Sciatic nerve (tissue), 2 donors: ENCODE results near the gene EPAS1. TPM values are rescaled to one million over a fixed set of nuclear protein-coding genes. Genes with fewer than 3 reads are reported as not detected.

Experiments used
- ATAC-seq: fragments of 200-7000 bp; cut with Tn5 transposase; one replicate; pipeline ENCODE4 v1.9.1; 2020; ENCODE audit warnings: mild to moderate bottlenecking, moderate library complexity
- DNase-seq: peaks from one replicate; pipeline ENCODE4 v3.0.0-alpha.2; 2020; ENCODE audit warnings: low spot score
- intact Hi-C: fragments of 100-400 bp; cut with DNase I; formaldehyde crosslinking; loops from one replicate; pipeline ENCODE4 v1.14.2; 2022
- total RNA-seq: library from RNA; stranded (reverse); fragmentation: NEBNext Ultra II Directional; extraction: Animal tissue kit (Norgen Biotek cat#: 25700); gene quantifications from one replicate; pipeline ENCODE4 v1.2.1, GENCODE V29; 2021
- donor health status: DM: no; HTN: no; CAD: no.
- donor health status: DM: no; HTN: no; CAD: no.

EPAS1 gene
- total RNA-seq, 1 donor from 2014 or later = 270 TPM

DNA sequence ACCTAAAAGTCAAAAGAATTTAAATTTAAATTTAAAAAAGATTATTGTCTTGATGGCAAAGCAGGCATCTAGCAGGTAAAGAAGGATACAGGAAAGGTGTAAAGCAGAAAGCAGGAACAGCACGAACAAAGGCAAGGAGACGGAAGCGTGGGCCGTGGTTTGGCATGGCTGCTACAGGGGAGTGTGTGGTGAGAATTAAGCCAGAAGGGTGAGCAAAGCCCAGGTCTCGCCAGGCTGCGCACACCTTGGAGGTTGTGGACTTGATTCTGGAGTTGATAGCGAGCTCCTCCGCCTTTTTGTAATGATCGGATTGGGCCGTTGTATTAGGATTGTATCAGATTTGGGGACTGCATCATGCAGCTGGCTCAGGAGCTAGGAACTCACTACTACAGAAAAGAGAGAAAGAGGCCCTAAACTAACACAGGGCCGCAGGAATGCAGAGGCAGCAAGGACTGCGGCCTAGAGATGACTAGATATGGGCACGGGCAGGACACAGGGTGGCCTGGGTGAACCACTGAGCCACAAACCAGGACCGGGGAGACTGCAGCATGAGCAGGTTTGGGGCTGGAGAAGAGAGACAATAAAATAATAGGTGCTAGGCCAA is 110.7 kb downstream of the EPAS1 start:
- intact Hi-C loops = no loop called here
- no peak for DNase-seq
- no peak for ATAC-seq

DNA sequence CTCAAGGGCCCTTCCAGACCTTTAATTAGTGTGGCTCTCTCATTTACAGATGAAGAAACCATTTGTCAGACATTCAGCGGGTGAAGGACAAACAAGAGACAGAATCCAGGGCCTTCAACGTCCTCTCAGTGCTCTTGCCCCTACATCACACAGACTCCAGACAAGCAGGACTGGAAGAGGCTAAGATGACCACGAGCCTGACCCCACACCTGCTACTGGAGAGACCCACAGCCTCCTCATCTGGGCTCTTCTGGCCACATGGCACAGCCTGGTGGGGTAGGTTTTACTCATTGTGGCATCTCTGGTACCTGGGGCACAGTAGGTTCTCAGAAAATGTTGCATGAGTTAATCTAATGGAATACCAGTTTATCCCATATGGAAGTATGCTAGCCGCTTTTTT is 112.5 kb downstream of the EPAS1 start:
- DNase-seq (no peak), ATAC-seq (no peak)
- intact Hi-C loops = no loop called here

DNA sequence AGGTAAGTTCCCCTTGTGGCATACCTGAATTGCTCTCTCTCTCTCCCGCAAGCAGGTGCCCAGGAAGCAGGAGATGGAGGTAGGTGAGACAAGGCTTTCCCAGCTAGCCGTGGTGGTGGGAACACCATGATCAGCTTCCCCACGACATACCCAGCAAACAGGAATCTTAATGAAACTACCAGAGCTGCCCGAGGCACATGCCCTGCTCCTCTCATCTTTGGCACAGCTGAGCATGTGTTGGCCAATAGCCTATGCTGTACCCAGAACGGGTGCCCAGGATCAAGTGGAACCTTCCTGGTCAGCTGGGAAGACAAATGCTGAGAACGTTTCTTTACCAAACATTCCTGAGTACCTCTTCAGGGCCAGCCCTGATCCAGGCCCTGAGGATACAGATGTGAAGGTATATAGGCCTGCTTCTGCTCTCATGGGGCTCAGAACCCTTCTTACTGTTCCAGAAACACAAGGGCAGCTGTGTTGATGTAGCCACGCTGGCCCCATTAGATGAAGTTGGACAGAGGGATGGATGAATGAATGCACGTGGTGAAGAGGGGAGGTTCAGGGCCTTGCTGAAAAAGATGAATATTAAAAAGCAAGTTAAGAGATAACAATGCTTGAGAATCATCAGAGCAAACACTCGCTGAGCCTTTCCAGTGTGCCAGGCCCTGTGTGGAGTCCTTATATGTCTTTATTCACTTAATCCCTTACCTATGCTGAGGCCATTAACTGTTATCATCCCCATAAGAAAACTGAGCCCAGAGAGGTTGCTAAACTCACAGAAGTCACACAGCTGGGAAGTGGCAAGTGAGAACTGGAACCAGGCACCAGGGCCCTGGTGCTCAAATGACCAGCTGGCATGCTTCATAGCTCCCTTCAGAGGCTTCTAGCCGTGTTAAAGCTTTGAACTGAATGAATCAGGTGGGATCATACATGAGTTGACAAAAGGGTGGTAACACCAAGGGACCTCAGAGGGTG is 113.4 kb downstream of the EPAS1 start:
- DNase-seq (no peak), ATAC-seq (no peak)
- intact Hi-C loops = no loop called here

DNA sequence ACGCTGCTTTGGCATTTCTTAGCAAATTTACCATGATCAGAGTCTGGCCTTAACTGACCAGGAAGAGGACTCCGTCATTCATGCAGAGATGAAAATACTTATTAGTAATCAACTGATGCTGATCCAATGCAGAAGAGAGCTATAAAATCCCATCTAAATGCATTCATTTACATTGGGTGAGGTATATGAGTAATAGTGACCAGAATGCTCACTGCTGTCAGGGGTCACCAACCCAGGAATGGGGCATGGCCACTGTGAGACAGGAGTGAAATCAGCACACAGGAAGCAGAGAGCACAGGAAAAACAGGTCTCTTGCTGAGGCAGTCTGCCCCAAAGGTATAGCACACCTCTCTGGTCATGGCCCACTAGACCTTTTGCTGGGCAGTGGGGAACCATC is 114.0 kb downstream of the EPAS1 start:
- intact Hi-C loops = no loop called here
- DNase-seq (no peak), ATAC-seq (no peak)

DNA sequence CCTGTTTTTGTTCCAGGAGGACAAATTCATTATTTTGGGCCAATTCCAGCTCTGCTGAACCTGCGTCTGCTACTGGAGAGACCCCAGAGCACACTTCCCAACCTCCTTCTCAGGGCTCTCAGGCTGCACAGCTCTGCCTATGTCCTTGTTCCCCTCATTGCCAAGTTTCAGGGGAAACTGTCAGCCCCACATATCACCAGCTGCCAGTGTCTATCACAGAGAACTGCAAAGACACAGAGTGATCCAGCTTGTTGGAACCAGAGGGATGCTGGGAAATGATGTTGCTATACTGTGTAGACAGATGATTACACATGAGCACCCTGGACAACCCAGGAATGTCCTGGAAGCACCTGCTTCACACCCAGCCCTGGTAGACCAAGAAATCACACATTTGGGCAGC is 114.8 kb downstream of the EPAS1 start:
- no peak for ATAC-seq
- intact Hi-C loops = no loop called here
- DNase-seq = no peak

DNA sequence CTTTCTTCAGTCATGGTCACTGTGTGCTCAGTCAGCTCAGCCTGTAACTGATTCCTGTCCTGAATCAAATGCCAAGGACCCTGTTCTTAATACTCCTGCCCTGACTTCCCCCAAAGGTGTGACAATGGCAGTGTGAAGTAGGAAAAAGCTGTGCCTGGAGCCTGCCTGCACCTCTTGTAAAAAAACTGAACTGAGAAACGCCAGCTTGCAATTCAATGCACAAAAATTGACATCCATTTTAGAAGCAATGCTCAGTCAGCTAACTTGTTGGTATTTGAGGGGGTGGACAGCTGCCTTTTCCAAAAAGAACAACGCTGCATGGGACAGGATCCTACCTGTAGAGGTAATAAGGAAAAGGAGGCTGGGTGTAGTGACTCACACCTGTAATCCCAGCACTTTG is 115.9 kb downstream of the EPAS1 start:
- intact Hi-C loops = no loop called here
- no peak for ATAC-seq
- no peak for DNase-seq

DNA sequence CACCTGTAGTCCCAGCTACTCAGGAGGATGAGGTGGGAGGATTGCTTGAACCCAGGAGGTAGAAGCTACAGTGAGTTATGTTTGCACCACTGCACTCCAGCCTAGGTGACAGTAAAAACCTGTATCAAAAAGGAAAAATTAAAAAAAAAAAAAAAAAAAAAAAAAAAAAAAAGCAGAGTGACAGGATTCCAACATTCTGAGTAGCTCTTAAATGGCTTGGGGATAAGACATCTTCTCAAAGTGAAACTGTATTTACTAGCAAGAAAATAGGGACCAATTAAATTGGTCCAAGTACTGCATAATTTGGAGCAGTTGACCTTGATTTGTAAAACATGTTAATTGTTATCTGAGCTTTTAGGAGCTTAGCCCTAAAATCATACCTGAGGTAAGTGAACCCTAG is 116.4 kb downstream of the EPAS1 start:
- no peak for DNase-seq
- no peak for ATAC-seq
- intact Hi-C loops = no loop called here

DNA sequence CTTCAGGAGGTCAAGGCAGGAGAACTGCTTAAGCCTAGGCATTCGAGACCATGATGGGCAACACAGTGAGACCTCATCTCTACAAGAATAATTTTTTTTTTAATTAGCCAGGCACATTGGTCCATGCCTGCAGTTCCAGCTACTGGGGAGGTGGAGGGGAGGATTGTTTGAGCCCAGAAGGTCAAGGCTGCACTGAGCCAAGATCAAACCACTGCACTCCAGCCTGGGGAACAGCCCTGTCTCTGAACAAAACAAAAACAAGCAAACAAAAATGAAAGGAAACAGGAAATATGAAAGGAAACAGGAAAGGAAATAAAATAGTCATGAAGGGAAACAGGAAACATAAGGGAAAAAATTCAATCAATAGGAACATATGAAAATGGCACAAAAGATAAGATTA is 117.5 kb downstream of the EPAS1 start:
- DNase-seq (no peak), ATAC-seq (no peak)
- intact Hi-C loops = no loop called here

DNA sequence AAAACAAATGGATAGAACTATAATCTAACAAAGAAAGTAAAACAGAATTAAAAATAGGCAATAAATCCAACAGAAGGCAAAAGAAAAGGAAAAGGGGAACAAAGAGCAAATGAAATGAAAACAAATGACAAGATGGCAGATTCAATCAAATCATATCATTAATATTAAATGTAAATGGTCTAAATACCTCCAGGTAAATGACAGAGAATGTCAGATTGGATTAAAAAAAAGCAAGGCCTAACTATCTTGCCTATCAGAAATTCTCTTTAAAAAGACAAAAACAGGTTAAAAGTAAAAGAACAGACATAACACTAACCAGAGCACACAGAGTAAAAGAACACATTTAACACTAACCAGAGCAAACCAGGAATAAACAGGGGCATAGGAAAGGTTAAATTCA is 119.1 kb downstream of the EPAS1 start:
- intact Hi-C loops = no loop called here
- DNase-seq (no peak), ATAC-seq (no peak)

DNA sequence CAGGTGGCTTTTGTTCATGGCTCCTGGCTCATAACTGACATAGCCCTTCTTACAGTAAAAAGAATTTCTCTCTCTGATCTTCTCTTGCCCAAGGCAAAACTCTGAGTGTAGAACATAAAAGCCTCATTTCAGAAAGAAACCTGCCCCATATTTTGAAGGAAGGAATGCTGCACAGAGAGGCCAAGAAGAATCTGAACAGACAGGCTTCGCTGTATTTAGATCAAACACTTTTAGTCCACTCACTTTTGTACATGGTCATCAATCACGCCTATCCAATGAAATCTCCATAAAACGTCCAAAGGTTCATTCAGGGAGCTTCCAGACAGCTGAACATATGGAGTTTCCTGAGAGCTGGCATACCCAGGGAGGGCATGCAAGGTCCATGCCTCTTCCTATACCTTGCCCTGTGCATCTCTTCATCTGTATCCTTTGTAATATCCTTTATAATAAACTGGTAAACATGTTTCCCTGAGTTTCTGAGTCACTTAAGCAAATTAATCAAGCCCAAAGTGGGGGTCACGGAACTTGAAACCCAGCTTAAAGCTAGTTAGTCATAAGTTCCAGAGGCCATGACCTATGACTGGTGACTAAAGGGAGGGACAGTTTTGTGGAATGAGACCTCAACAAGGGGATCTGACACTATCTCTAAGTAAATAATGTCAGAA is 119.7 kb downstream of the EPAS1 start:
- intact Hi-C loops = no loop called here
- DNase-seq (no peak), ATAC-seq (no peak)

DNA sequence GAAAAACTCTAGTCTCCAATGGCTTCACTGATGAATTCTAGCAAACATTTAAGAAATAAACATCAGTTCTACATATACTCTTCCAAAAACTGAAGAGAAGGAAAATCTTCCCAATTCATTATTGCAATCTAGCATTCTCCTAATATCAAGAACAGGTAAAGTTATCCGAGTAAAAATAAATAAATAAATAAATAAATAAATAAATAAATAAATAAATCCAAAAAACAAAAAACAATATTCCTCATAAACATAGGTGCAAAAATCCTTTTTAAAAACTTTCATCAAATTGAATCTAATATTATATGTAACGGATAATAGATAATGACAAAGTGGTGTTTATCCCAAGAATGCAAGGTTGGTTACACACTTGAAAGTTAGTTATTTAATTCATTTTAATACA is 123.7 kb downstream of the EPAS1 start:
- ATAC-seq (no peak), DNase-seq (no peak)
- intact Hi-C loops = no loop called here

DNA sequence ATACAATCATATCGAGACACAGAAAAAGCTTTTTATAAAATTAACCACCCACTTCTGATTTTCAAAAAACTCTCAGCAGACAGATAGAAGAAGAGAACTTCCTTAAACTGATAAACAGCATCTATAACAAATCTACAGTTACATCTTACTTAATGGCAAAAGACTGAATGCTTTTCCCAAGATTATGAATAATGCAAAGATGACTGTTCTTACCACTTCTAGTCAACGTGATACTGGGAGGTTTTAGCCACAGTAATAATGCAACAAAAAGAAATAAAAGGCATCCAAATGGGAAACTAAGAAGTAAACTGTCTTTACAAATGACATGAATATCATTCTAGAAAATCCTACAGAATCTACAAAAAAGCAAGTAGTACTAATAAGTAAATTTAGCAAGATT is 124.2 kb downstream of the EPAS1 start:
- no peak for ATAC-seq

DNA sequence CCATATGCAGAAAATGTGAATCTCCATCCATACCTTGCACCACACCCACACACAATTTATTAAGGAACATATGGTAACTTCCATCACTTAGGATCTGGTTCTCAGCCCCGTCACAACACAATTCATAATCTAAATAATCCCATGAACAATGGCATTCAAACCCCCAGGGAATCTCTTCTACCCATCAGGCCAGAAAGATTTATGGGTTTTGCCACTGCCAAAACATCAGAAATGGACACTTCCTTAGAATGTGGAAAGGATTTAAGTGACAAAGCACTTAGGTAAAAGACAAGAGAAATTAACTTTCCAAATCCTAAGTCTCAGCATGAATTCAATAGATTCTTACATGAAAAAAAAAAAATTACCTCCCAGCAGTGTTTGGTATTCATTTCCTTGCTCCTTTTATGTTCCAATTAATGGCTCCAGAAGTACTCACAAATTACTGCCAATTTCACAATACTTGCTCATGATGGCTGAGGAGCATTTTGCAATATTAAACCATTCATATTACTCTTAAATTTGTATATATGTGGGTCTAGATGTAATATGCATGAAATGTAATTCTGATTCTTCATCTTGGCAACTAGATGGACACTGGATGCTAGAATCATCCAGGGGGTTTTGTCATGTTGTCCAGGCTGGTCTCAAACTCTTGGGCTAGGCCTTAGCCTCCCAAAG is 125.6 kb downstream of the EPAS1 start:
- peak; percentile 41 for ATAC-seq
- no peak for DNase-seq
- intact Hi-C loops = no loop called here

More for the DNA sequence above, 124.2 kb downstream of the EPAS1 start:
- intact Hi-C loops = no loop called here
- no peak for DNase-seq

DNA sequence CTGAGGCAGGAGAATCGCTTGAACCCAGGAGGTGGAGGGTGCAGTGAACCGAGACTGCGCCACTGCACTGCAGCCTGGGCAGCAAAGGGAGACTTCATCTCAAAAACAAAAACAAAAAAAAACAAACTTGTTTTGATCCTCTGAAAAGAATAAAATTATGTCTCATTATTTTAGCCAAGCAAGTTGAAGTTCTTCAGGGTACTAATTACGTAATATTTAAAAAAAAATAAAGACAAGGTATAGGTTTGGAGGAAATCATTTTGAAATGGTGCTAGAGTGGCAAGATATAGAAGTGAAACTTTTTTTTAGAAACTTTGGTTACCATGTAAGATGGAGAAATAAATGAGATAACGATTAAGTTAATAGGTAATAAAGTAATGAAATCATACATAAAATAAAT is 127.7 kb downstream of the EPAS1 start:
- ATAC-seq = no peak
- no peak for DNase-seq
- intact Hi-C loops = no loop called here

DNA sequence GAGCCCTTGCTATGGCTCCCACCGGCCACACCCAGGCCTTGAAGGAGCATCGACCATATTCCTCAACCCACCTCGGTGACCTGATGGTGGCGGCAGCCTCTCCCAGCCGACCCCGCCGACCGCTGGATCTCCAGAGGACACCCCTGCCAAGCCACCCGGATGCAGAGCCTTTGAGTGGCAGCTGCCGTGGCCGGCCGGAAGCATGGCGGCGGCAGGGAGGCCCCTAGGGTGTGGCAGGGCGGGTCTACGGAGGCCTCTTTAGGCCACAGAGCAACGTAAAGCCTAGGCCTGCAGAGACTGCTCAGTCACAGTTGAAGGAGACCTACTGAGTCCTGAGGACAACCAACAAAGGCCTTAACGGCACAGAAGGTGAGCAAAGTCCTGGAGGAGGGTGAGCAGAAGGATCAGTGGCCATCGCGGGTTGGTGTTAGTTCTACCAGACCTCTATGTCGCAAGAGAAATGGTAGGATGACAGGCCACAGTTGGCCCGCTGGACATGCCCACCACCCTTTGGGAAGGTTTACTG is 131.8 kb downstream of the EPAS1 start:
- DNase-seq (no peak), ATAC-seq (no peak)
- intact Hi-C loops = no loop called here

DNA sequence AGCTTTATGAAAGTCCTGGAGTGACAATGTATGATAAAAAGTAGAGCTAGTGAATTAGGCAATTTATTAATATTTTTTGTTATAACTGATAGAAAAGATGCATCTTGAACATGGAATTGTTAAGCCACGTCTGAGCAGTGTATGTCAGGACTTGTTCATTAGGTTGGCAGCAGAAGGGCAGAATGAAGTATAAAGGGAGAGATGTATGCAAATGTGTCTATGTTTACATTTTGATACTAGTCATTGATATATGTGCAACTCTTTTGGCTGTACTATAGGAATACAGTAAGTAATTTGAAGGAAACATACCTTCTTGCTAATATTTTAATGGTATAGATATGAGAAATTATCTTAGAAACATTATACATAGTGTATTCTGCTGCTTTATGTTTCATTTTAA is 133.2 kb downstream of the EPAS1 start:
- DNase-seq = no peak
- intact Hi-C loops = no loop called here
- ATAC-seq = no peak

DNA sequence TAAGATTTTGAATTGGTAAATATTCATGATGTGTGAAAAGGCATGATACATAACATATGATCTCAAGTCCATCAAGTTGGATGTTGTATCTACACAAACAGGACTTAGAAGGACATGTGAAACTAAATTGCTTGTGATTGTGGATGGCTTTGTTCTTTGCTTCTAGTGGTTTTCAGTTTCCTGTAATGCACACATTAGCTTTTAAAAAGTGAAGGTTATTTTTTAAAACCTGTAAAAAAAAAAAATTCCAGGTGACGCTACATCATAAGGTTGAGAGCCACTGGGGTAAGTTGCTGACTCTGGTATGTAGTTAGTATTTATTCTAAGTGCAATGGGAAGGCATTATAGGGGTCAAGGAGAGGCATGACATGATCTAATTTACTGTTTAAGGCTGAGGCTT is 133.8 kb downstream of the EPAS1 start:
- ATAC-seq (no peak), DNase-seq (no peak)
- intact Hi-C loops = no loop called here

DNA sequence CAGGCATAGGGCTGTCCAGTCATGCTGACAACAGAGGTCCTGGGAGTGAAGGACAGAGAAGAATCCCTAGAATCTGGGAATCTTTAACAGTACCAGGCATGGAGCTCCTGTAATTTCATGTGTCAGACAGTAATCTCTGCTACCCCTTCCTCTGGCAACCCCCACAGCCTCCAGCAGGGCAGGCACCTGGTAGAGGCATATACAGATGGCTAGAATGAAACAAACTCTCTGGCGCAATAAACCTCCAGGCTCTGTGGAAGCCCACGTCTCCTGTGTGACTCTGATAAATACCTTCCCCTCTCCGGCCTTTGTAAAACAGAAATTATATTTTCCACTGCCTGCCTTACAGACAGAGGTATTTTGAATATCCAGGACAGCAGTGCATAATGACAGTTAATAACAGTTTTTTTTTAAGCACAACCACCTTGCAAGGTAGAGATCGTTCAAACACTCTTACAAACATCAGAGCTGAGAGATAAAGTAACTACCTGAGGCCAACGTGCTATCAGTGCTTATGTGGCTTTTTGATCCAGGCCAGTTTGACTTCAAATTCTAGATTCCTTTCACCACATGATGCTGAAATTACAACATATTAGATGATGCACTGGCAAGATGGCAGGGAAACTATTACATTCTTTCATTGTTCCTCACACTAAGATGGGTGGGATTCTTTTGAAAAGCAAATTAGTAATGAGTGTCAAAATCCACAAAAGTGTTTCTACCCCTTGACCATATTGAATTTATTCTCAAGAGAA is 134.5 kb downstream of the EPAS1 start:
- DNase-seq (no peak), ATAC-seq (no peak)
- intact Hi-C loops = no loop called here

DNA sequence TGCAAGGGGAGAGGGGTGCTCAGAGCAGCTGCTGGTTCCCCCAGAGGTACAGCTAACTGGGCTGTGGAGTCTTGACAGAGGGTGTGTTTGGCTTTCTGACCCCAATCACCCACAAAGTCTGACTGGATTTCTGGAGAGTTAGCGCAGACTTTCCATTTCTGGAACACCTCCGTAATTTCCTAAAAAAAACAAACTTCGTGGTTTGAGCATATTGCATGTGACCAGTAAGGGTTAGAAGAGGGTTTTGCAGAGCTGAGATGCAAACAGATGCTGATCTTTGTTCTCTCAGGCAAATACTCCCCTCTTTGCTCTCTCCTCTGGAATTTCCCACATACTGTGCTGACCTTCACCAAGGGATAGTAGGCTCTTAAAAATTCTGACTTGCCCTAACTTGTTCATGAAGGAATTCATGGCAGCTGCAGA is 137.7 kb downstream of the EPAS1 start:
- intact Hi-C loops = no loop called here
- ATAC-seq (peak; percentile 79), DNase-seq (no peak)
